GM21423 (cell line): ENCODE measurements around the gene RNF144A.

Experiments used
- ATAC-seq: cut with Tn5 transposase; IDR thresholded peaks from one replicate; pipeline ENCODE4 v1.9.1; 2021; ENCODE audit warnings: mild to moderate bottlenecking, moderate library complexity; ENCODE audit not compliant: unreplicated experiment

The RNF144A gene

GRCh38 chr2:7071154-7071553, 153.9 kb downstream of the RNF144A start:
- no peak for ATAC-seq

- peak; percentile 86 for ATAC-seq
Measured at GRCh38 chr2:7071916-7072556, 154.8 kb downstream of the RNF144A start.

- ATAC-seq, result no peak
Measured at GRCh38 chr2:7073901-7074300, 156.7 kb downstream of the RNF144A start.

- no peak for ATAC-seq
Measured at GRCh38 chr2:7075834-7076233, 158.6 kb downstream of the RNF144A start.

- no peak for ATAC-seq
Measured at GRCh38 chr2:7077660-7078267, 160.6 kb downstream of the RNF144A start.

- peak; percentile 55 for ATAC-seq
Measured at GRCh38 chr2:7083580-7084509, 166.6 kb downstream of the RNF144A start.

GRCh38 chr2:7084601-7085000, 167.4 kb downstream of the RNF144A start:
- ATAC-seq, result no peak

GRCh38 chr2:7089284-7089683, 172.1 kb downstream of the RNF144A start:
- ATAC-seq, result no peak

- ATAC-seq, result no peak
Measured at GRCh38 chr2:7089898-7090510, 172.8 kb downstream of the RNF144A start.

GRCh38 chr2:7093376-7093775, 176.2 kb downstream of the RNF144A start:
- ATAC-seq, result no peak
